GM10266 (cell line): ENCODE results near the gene ARHGAP8.
"Not testable (repeated sequence)": the region's sequence is repeated elsewhere in the genome, so short reads cannot be mapped to it uniquely, and the experiment has no call there.

ENCODE experiments used
- DNase-seq: peaks from one replicate; pipeline ENCODE4 v3.0.0; 2012; ENCODE audit errors: extremely low spot score
- CTCF ChIP-seq: IDR thresholded peaks from 2 replicates; pipeline ENCODE4 v1.5.1; 2012; ENCODE audit warnings: mild to moderate bottlenecking, low read depth; ENCODE audit not compliant: control insufficient read depth, insufficient read depth; ENCODE audit errors: missing control alignments

Gene ARHGAP8

GRCh38 chr22:44797181-44797725, 44.9 kb downstream of the ARHGAP8 start:
- DNase-seq = no peak
- TF ChIP-seq CTCF = no peak

GRCh38 chr22:44799077-44799945, 46.9 kb downstream of the ARHGAP8 start:
- no peak for TF ChIP-seq CTCF
- DNase-seq = no peak

GRCh38 chr22:44799946-44800634, 47.7 kb downstream of the ARHGAP8 start:
- DNase-seq = not testable (repeated sequence)

- no peak for TF ChIP-seq CTCF
- DNase-seq = no peak
Observed at GRCh38 chr22:44801476-44801875, 49.1 kb downstream of the ARHGAP8 start.

- DNase-seq = peak; percentile 45
- TF ChIP-seq CTCF = no peak
Observed at GRCh38 chr22:44802071-44802700, 49.8 kb downstream of the ARHGAP8 start.

GRCh38 chr22:44802956-44803355, 50.6 kb downstream of the ARHGAP8 start:
- no peak for TF ChIP-seq CTCF
- DNase-seq = no peak

GRCh38 chr22:44804327-44804726, 52.0 kb downstream of the ARHGAP8 start:
- TF ChIP-seq CTCF = no peak

More at GRCh38 chr22:44804327-44804726, 52.0 kb downstream of the ARHGAP8 start:
- DNase-seq = no peak
